ENCODE measurements around the gene RSBN1. TPM values are rescaled to one million over a fixed set of nuclear protein-coding genes. Genes with fewer than 3 reads are reported as not detected.

Gene RSBN1
- total and polyA plus RNA-seq, 9 of the 15 experiments (the other 6 are each of a cell fraction or from before 2014, with no cell fraction given), result 4.5 to 24.3 (median 13.0) TPM

DNA sequence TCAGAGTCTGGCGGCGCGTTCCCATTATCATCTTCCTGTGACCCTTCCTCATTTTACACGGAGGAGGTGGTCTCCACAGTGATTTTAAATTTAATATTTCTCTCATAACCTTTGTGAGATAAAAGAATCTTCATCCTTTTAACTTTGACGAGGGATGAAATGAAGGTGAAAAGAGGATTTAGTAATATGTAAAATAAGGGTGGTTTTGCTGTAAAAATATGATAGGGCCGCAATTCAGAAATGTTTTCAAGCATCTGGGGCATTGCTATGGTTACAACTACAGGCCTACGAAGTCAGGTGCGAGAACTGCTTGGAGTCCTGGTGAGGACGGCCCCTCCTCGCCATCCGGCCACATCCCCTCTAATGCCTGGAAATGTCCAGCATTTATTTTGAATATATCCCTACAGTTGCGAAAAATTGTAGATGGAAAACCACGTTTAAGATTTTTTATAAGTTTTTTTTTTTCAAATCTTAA lies 422 bp upstream of the RSBN1 start:
- Histone ChIP-seq H3K27ac (ENCODE audit: extremely low read depth, low read depth, low read length) (peak overlapping the region; percentile 93), H2AFZ (ENCODE audit: low read depth, low read length) (peak overlapping the region; percentile 75), H3K4me2 (ENCODE audit: insufficient read depth, low read length) (peak overlapping the region; percentile 70), H3K4me3 (peak overlapping the region; percentile 19; the same call in 1 of the 2 replicates), H4K20me1 (replicated peaks; ENCODE audit: control insufficient read depth, insufficient read depth, low read length) (peaks cover 12% of the 10 kb centered on the region; the same call in 1 of the 2 replicates), H3K27me3 (ENCODE audit: control insufficient read depth in 2 of 2, insufficient read depth in 2 of 2, low read length in 2 of 2) (no peaks in the 10 kb centered on the region), H3K79me2 (ENCODE audit: control insufficient read depth, insufficient read depth, low read length) (peaks cover 44% of the 10 kb centered on the region), H3K4me1 (replicated peaks in 1 of 2; ENCODE audit: control insufficient read depth in 2 of 2, insufficient read depth in 2 of 2, low read length in 2 of 2) (peaks cover 10% of the 10 kb centered on the region in 2 experiments; a peak in 4 of 5 replicates), H3K9me3 (replicated peaks; ENCODE audit: control insufficient read depth, insufficient read depth, low read depth, low read length) (no peaks in the 10 kb centered on the region; the same call in 1 of the 2 replicates), H3K9me1 (ENCODE audit: control insufficient read depth, insufficient read depth, low read length) (no peaks in the 10 kb centered on the region), H3K9ac (ENCODE audit: insufficient read depth in 1 of 2, low read depth in 2 of 2, low read length in 2 of 2) (peak overlapping the region; percentile 76 to 93; a peak in 3 of 4 replicates), H3K36me3 (ENCODE audit: control insufficient read depth, insufficient read depth, low read length) (peaks cover 9% of the 10 kb centered on the region; the same call in 2 of the 3 replicates)
- in situ Hi-C loops (cut with MboI) (no loop called here), intact Hi-C loops (cut with micrococcal nuclease) (loop anchor here (2.0 to 5.0 kb wide), 2 partner anchors 54 to 135 kb away; partner anchors contain the start of gene PHTF1)
- ATAC-seq (no peak), FAIRE-seq (no peak), DNase-seq (ENCODE audit: extremely low read depth in 1 of 4, low spot score in 3 of 4) (peak; percentile 35 to 53 (median 48))
- CTCF ChIA-PET (ENCODE audit: low intra/inter-chr PET ratio), result no interaction called here
- TSS peak; percentile 99 for BruUV-seq (replicated peaks)
- POLR2A ChIA-PET, result interaction anchor here (0.6 to 2.1 kb wide), 10 partner anchors 9 to 1203 kb away, joined by 3 to 11 read pairs (median 4); no protein-coding TSS in a partner anchor
- 30% methylated on average over 13 of the region's 13 CpGs for WGBS (ENCODE audit: insufficient coverage, low coverage, missing lambda C conversion rate)
- TF ChIP-seq CBFA2T3 (IDR thresholded peaks at IDR 0.05), result peak; percentile 13; the same call in 1 of the 2 replicates
- TF ChIP-seq ZNF318 (IDR thresholded peaks at IDR 0.05; ENCODE audit: borderline replicate concordance in 1 of 2, low read depth in 1 of 2), result 0 out of 4 replicates have a peak, but pooled peaks of 1 of the 2 experiments have one; percentile 33
- TF ChIP-seq C11orf30 (IDR thresholded peaks at IDR 0.05; ENCODE audit: low read depth), result no peak
- TF ChIP-seq, protein P1, sequence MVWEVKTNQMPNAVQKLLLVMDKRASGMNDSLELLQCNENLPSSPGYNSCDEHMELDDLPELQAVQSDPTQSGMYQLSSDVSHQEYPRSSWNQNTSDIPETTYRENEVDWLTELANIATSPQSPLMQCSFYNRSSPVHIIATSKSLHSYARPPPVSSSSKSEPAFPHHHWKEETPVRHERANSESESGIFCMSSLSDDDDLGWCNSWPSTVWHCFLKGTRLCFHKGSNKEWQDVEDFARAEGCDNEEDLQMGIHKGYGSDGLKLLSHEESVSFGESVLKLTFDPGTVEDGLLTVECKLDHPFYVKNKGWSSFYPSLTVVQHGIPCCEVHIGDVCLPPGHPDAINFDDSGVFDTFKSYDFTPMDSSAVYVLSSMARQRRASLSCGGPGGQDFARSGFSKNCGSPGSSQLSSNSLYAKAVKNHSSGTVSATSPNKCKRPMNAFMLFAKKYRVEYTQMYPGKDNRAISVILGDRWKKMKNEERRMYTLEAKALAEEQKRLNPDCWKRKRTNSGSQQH (CRISPR knock-in tag; IDR thresholded peaks at IDR 0.05), result 0 out of 2 replicates have a peak, but pooled peaks have one; percentile 12
- no peak; the same call in 1 of the 2 replicates for TF ChIP-seq SOX6 (IDR thresholded peaks at IDR 0.05)
- TF ChIP-seq ZNF143 (CRISPR knock-in tag; IDR thresholded peaks at IDR 0.05), result no peak; the same call in 1 of the 2 replicates
- peak; percentile 79 for TF ChIP-seq LEF1 (IDR thresholded peaks at IDR 0.05)
- 0 out of 2 replicates have a peak, but pooled peaks have one; percentile 5 for TF ChIP-seq DEAF1 (CRISPR knock-in tag; IDR thresholded peaks at IDR 0.05)
- no peak for TF ChIP-seq ZNF324 (CRISPR knock-in tag; IDR thresholded peaks at IDR 0.05)
- no peak for TF ChIP-seq ETV5 (CRISPR knock-in tag; IDR thresholded peaks at IDR 0.05; ENCODE audit: low read depth)
